VCaP (cell line): ENCODE results near the gene PHLDA1.

ENCODE experiments used
- H3K27ac ChIP-seq: fragments of 450-650 bp; 2 replicates; pipeline ENCODE4 v1.5.1; 2017
- CTCF ChIP-seq: fragments of 450-650 bp; conservative IDR thresholded peaks from 2 replicates; pipeline ENCODE4 v1.5.1; 2017; ENCODE audit warnings: mild to moderate bottlenecking, moderate library complexity

PHLDA1 gene

GRCh38 chr12:76003355-76003638, 28.3 kb downstream of the PHLDA1 start:
- TF ChIP-seq CTCF: no peak
- H3K27ac ChIP-seq: no peak overlapping the region

- H3K27ac ChIP-seq: no peak overlapping the region
- TF ChIP-seq CTCF: no peak
Measured at GRCh38 chr12:76002598-76003354, 28.8 kb downstream of the PHLDA1 start.

GRCh38 chr12:75998292-75999063, 33.1 kb downstream of the PHLDA1 start:
- H3K27ac ChIP-seq: no peak overlapping the region
- no peak for TF ChIP-seq CTCF

- no peak overlapping the region for H3K27ac ChIP-seq
- no peak for TF ChIP-seq CTCF
Measured at GRCh38 chr12:75997658-75998057, 33.9 kb downstream of the PHLDA1 start.

GRCh38 chr12:75996861-75997447, 34.6 kb downstream of the PHLDA1 start:
- H3K27ac ChIP-seq: no peak overlapping the region
- TF ChIP-seq CTCF: no peak

- H3K27ac ChIP-seq: no peak overlapping the region
- no peak for TF ChIP-seq CTCF
Measured at GRCh38 chr12:75995691-75996090, 35.9 kb downstream of the PHLDA1 start.

- TF ChIP-seq CTCF: no peak
- no peak overlapping the region for H3K27ac ChIP-seq
Measured at GRCh38 chr12:75994069-75994740, 37.4 kb downstream of the PHLDA1 start.
